HG02798 (cell line): Measurements from ENCODE around the gene DBH.
"Not testable (repeated sequence)": the region's sequence is repeated elsewhere in the genome, so short reads cannot be mapped to it uniquely, and the experiment has no call there.

Experiments
- ATAC-seq: cut with Tn5 transposase; IDR thresholded peaks from one replicate; pipeline ENCODE4 v1.9.1; 2021; ENCODE audit warnings: mild to moderate bottlenecking; ENCODE audit not compliant: unreplicated experiment, poor library complexity

The DBH gene

GRCh38 chr9:133661846-133662540 is 25.8 kb downstream of the DBH start:
- ATAC-seq, result no peak

- no peak for ATAC-seq
These were observed 28.2 kb downstream of the DBH start for GRCh38 chr9:133664173-133665050.

GRCh38 chr9:133665096-133665495 is 28.9 kb downstream of the DBH start:
- no peak for ATAC-seq

GRCh38 chr9:133665535-133665934 is 29.4 kb downstream of the DBH start:
- ATAC-seq, result no peak

GRCh38 chr9:133666387-133666786 is 30.2 kb downstream of the DBH start:
- ATAC-seq, result no peak

- ATAC-seq, result no peak
These were observed 30.7 kb downstream of the DBH start for GRCh38 chr9:133666845-133667244.

GRCh38 chr9:133667759-133668450 is 31.7 kb downstream of the DBH start:
- ATAC-seq, result no peak

GRCh38 chr9:133669182-133669801 is 33.1 kb downstream of the DBH start:
- ATAC-seq, result no peak

GRCh38 chr9:133670466-133670865 is 34.3 kb downstream of the DBH start:
- ATAC-seq, result no peak

GRCh38 chr9:133671371-133671770 is 35.2 kb downstream of the DBH start:
- no peak for ATAC-seq

GRCh38 chr9:133672503-133673257 is 36.5 kb downstream of the DBH start:
- no peak for ATAC-seq

- no peak for ATAC-seq
These were observed 37.1 kb downstream of the DBH start for GRCh38 chr9:133673258-133673655.

GRCh38 chr9:133674091-133674490 is 37.9 kb downstream of the DBH start:
- ATAC-seq, result no peak

- ATAC-seq, result not testable (repeated sequence)
These were observed 39.6 kb downstream of the DBH start for GRCh38 chr9:133675796-133676195.

GRCh38 chr9:133676450-133676849 is 40.3 kb downstream of the DBH start:
- ATAC-seq, result no peak

GRCh38 chr9:133677126-133678010 is 41.2 kb downstream of the DBH start:
- no peak for ATAC-seq

GRCh38 chr9:133679056-133679455 is 42.9 kb downstream of the DBH start:
- ATAC-seq, result no peak

- no peak for ATAC-seq
These were observed 43.4 kb downstream of the DBH start for GRCh38 chr9:133679466-133680061.
